ENCODE data around the gene GPC3.

The GPC3 gene

GRCh38 chrX:133840415-133840814 is 145.0 kb downstream of the GPC3 start:
- no peak for DNase-seq (ENCODE audit: low read depth, low spot score)

DNA sequence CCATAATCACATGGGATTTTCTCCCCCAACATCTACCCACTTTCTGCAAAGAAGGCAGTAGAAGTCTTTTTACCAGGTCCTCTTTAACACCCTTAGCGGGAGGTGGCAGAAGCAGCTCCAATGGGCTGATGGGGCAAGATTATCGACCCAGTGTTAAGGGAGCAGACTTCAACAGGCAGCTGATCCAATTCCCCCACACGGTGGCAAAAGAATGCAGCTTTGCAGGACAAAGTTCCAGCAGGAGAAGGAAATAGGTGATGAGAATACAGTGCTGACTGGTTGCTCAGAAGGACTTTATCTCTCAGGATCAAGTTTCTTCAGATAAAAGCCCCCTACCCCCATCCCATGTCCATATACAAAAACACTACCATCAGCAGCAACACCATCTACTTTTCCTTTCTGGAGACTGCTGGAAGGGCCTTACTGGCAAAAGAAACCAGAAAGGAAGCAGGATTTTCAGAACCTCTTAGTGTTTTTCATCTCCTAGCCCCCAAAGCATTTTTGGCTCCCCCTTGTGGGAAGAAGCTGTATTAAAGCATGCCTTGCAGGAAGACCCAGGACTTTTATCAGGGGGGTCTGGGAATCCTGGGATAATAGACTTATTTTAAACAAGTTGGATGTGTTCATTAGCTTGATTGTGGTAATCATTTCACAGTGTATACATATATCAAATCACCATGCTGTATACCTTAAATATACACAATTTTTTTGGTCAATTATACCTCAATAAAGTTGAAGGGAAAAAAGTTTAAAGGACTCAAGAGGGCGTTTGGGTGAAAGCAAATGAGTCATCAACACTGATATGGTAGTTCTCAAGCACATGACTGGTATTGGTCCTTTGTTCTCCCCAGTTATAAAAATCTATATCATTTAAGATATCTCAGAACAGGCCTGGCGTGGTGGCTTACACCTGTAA is 146.4 kb downstream of the GPC3 start:
- peak; percentile 6 for DNase-seq (ENCODE audit: low read depth, low spot score)

DNA sequence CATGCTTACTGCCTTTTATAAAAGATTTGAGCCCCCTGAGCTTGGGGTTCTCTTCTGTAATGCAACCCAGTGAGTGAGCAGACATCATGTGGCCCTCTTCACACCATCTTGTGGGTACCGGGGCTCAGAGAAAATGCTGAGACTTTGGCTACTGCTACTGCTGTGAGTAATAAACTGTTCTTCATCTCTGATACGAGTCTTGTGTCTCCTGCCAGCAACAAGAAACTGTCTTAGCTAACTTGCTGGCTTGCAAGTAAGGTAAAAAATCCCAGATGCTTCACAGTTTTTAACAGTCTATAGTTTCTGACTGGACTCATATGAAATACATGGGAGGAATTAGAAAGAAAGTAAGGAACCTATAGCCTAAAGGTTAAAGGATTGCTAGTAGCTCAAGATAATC is 148.3 kb downstream of the GPC3 start:
- no peak for DNase-seq (ENCODE audit: low read depth, low spot score)

- DNase-seq (ENCODE audit: low read depth, low spot score), result no peak
Observed at GRCh38 chrX:133836561-133836960, 148.8 kb downstream of the GPC3 start.

DNA sequence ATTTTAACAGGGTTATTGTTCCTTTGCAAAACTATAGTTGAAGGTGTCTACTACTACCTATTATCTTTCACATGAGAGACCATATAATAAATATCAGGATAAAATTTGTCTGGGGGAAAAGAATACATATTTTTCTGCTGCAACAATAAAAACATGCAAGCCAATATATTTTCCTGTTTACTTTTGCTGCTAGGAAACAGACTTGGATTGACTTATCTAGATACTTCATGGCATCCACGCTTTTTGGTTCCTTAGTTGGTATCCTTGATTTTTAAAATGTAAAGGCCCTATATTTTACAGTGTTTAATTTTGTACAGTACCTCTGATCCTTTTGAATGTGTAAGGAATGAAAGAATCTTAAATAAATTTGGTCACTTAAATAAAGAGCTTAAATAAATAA is 150.6 kb downstream of the GPC3 start:
- no peak for DNase-seq (ENCODE audit: low read depth, low spot score)

DNA sequence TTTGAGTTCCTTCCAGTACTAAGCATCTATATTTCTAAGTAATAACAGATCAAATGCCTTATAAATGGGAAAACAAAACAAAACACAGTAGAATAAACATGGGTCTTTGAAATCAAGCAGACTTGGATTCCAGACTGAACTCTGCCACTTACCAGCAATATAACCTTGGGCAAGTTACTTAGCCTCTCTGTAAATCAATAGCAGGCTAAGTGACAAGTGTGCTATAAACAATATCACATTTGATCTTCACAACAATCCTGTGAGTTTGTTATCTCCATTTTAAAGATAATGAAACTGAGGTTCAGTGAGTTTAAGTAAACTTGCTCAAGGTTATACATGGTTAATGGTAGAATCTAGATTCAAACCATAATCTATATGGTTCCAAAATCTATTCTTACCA is 165.8 kb downstream of the GPC3 start:
- no peak for DNase-seq (ENCODE audit: low read depth, low spot score)

GRCh38 chrX:133818019-133818418 is 167.4 kb downstream of the GPC3 start:
- no peak for DNase-seq (ENCODE audit: low read depth, low spot score)

- DNase-seq (ENCODE audit: low read depth, low spot score), result no peak
Observed at GRCh38 chrX:133815496-133815895, 169.9 kb downstream of the GPC3 start.

DNA sequence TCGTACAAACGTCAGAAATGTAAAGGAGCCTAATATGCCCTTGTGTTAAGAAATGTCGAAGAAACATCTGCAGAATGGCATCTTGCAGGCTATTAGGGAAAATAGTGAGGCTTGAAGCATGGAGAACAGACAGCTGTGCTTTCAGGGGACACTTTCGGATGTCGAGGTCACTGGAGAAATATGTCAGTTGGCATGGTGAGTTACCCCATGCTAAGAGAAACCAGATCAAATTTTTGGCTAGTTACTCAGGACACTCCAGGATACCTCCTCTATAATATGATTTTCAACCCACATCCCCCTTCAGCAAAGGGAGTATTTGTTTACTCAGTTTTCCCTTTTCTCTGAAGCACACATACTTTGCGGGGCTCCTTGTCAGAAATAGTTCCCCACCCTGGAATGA is 171.4 kb downstream of the GPC3 start:
- DNase-seq (ENCODE audit: low read depth, low spot score), result peak; percentile 2

DNA sequence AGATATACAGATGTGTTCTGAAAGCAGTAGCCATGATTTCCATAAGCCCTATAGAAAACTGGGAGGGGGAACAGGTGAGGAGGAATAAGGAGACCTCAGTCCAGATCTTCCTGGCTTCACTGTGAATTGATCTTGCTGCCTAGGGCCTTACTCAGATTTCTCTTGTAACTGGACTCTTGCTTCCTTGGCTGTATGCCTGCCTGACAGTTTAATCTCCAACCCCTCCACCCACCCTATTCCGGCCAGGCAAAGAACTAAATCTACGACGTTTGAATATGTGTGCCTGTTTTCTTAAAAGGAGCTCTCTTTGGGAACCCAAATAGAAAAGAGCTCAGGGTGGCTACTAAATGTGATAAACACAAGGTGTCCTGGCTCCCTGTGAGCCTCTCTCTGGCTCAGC is 173.0 kb downstream of the GPC3 start:
- DNase-seq (ENCODE audit: low read depth, low spot score), result no peak

DNA sequence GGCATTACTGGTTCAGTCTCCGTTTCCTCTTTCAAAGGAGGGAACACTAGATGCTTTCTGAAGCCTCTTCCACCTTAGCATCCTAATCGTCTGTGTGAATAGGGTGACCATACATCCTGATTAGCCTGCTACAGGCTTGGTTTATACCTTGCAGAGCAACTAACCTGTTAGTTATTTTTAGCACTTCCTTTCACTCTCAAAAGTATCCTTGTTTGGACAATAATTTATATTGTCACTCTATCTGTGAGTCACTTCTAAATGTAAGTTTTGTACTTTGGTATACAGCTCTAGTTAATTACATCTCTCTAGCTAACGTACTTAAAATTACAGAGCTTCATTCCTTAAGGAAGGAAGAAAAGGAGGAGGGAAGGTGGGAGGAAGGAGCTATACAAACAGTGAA is 174.5 kb downstream of the GPC3 start:
- DNase-seq (ENCODE audit: low read depth, low spot score), result no peak

- no peak for DNase-seq (ENCODE audit: low read depth, low spot score)
Observed at GRCh38 chrX:133804072-133804471, 181.3 kb downstream of the GPC3 start.

- no peak for DNase-seq (ENCODE audit: low read depth, low spot score)
Observed at GRCh38 chrX:133796282-133796681, 189.1 kb downstream of the GPC3 start.

DNA sequence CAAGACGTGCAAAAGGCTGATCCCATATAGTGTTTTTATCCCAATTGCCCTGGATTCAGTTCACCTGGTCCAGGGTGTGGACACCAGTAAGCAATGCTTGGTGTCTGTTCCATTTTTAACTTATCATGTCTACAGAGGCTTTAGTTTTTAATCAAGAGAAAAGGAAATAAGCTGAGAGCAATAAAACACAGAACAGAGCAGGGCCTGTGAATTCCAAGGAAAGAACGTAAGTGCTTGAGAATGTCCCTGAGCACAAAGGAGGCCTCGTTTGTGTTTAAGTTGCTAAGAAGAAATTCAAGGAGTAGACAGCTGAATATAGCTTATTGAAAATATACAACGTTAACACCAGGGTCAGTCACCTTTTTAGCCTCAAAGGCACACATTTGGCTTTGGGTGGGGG is 191.3 kb downstream of the GPC3 start:
- DNase-seq (ENCODE audit: low read depth, low spot score), result no peak

GRCh38 chrX:133793626-133794025 is 191.8 kb downstream of the GPC3 start:
- DNase-seq (ENCODE audit: low read depth, low spot score), result no peak

DNA sequence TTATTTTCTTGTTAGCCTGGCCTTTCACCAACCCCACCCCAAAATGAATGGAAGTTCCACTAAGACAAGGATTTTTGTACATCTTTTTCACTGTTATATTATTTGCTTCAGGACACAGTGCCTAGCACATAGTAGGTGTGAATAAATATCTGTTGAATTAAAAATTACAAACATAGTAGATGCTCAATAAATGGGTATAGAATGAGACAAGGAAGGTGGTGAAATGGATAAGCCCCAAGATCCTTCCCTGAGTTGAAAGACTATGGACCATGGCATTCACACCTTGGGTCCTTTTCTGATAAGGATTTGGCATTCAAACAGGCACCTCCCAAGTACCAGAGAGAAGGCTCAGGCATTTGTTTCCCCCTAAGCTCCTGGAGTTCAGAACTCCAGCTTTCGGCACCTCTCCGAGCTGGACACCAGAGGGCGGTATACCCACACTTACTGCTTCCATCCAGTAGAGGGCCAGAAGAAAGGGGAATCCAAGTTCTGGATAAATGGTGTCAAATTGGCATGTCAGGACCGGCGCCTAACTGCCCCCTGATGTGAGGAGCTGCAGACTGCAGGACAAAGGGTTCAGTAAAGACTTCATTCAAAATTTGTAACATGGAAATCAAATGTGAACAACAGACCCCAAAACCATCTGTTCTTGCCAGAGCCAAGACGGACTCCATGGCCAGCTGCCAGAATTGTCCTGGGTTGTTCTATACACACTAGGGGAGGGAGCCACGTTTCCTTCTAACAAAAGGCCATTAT is 193.0 kb downstream of the GPC3 start:
- peak; percentile 18 for DNase-seq (ENCODE audit: low read depth, low spot score)

- DNase-seq (ENCODE audit: low read depth, low spot score), result no peak
Observed at GRCh38 chrX:133789829-133790228, 195.6 kb downstream of the GPC3 start.

GRCh38 chrX:133786382-133786781 is 199.0 kb downstream of the GPC3 start:
- DNase-seq (ENCODE audit: low read depth, low spot score), result no peak

GRCh38 chrX:133783274-133783673 is 202.1 kb downstream of the GPC3 start:
- DNase-seq (ENCODE audit: low read depth, low spot score), result no peak

DNA sequence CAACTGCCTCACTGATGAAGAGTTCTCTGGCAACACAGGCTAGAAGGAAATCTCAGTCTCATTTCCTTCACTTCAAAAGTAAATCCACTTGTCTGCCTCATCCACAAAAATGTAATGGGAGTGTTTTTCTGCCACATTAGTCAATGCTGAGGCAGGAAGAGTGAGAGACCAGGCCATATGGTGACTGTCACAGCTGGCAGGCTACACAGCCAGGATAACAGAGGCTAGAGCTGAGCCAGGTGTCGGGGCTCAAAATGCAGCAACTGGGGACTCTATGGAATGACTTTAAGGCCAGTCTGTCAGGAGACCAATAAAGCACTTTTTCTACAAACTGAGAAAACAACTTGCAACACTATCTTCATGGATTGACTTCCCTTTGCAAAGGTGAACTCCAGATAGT is 204.2 kb downstream of the GPC3 start:
- no peak for DNase-seq (ENCODE audit: low read depth, low spot score)

GRCh38 chrX:133776072-133776471 is 209.3 kb downstream of the GPC3 start:
- DNase-seq (ENCODE audit: low read depth, low spot score), result no peak

DNA sequence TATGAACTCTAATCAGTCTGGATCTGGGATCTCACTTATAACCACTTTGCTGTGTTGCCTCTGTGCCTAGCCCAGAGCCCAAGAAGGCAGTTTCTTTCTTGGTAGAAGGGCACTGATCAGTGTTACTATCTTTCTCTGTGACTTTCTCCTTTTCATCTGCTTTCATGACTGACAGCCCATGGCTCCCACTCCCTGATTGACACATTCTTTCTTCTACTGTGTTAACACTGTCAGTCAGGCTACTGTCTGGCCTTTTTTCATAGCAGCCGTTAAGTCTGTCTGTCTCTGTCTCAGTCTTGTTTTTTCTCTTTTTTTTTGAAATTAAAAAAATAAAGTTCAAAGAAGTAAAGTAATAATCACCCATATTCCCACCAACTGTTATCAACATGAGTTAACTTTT is 210.6 kb downstream of the GPC3 start:
- DNase-seq (ENCODE audit: low read depth, low spot score), result no peak

- no peak for DNase-seq (ENCODE audit: low read depth, low spot score)
Observed at GRCh38 chrX:133771086-133771646, 214.2 kb downstream of the GPC3 start.
